Colon (tissue), 2 donors: ENCODE data around the gene PRKN.

ENCODE experiments used
- FAIRE-seq: peaks from 2 replicates; lab custom pipeline; 2012; peaks lifted over from hg19 to GRCh38; lab: Jason Lieb, UNC
- donor health status: control.
- donor health status: control.

PRKN gene

DNA sequence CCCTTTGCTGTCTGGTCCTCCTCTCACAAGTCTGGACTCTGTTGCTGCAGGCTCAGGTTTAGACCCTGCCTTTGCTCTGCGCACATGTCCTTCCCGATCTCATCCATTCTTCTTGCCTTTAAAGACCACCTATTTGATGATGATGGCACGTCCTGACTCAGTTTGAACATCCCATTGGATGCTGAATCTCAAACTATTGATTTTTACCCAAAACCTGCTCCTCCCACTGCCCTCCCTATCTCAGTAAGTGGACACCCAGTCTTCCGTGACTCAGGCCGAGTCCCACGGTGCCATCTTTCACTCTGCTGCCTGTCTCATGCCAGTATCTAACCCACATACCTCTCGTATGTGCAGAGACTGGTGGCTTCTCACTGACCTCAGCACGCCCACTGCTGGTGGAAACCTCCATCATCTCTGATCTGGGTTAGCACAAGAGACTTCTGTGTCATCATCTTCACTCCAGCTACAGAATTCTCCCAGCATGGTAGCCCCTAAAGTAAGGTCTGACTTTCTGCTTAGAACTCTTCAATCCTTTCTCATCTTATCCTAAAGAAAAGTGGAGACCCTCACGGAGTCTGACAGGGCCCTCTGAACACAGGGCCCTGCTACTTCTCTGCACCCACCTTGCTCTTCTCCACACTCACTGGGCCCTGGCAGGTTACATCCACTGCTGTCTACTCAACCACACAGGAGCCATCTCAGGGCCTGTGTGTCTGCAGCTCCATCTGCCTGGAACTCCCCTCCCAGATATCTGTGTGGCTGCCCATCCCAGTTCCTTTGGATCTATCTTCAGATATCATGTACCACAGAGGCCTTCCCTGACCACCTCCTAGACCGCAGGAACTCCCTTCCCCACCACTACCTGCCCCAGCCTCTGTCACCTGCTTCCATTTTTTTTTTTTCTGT, 1066.6 kb downstream of the PRKN start:
- FAIRE-seq: no peak

GRCh38 chr6:161658211-161658610, 1069.4 kb downstream of the PRKN start:
- no peak for FAIRE-seq

GRCh38 chr6:161654209-161654608, 1073.4 kb downstream of the PRKN start:
- FAIRE-seq: no peak

DNA sequence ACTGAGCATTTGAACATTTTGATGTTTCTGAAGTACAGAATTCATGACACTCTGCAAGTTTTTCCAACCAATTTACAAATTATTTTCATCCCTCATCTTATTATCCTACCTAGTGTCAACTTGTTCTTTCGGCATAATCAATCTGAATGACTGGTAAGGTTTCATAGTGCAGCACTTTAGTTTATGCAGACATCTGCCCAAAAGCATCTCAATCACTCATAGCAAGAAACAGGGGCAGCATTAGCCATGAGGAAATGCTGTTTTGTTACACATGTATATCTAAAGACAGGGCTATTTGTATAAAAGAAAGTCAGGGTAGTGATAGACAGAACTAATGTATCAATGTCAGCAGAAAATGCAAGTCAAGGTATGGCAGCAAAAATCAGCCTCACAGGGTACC, 1075.6 kb downstream of the PRKN start:
- no peak for FAIRE-seq

- FAIRE-seq: no peak
Measured at GRCh38 chr6:161649841-161650240, 1077.7 kb downstream of the PRKN start.

GRCh38 chr6:161649068-161649467, 1078.5 kb downstream of the PRKN start:
- no peak for FAIRE-seq

- FAIRE-seq: no peak
Measured at GRCh38 chr6:161647234-161647633, 1080.3 kb downstream of the PRKN start.

DNA sequence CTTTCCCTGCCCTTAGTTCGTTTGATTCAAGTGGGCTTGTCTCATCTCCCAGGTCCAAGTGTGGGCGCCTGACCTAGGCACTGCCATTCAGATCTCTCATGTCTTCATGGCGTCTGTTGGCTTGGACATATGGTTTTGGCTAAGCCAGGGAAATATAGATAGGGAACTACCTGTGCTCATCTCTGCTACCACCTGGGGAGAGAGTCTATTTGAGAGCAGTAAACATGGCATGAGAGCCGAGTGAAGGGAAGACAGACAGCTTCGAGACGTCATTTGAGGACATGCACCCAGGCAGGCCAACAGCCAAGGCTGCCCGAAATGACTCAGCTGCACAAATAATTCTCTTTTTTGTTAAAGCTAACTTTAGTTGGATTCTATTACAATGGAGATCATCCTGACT, 1083.0 kb downstream of the PRKN start:
- no peak for FAIRE-seq

DNA sequence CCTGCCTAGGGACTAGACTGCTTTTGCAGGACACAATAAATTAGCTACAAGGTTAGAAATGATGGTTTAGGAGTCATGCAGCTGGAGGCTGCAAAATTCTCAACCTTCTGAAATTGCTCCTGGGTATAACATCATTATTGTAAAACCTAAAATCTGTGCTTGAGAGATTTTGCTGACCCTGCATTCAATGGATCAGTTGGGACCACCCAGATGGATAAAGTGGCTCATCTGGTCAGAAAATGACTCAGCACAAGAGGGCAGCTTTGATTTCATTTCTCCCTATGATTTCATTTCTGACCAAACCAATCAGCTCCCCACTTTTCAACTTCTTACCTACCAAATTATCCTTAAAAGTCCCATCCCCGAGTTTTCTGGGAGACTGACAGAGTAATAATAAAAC, 1086.4 kb downstream of the PRKN start:
- FAIRE-seq: no peak

- no peak for FAIRE-seq
Measured at GRCh38 chr6:161639772-161640171, 1087.8 kb downstream of the PRKN start.

GRCh38 chr6:161637658-161638057, 1089.9 kb downstream of the PRKN start:
- FAIRE-seq: no peak

- no peak for FAIRE-seq
Measured at GRCh38 chr6:161636882-161637430, 1090.6 kb downstream of the PRKN start.

GRCh38 chr6:161635975-161636374, 1091.6 kb downstream of the PRKN start:
- FAIRE-seq: no peak

DNA sequence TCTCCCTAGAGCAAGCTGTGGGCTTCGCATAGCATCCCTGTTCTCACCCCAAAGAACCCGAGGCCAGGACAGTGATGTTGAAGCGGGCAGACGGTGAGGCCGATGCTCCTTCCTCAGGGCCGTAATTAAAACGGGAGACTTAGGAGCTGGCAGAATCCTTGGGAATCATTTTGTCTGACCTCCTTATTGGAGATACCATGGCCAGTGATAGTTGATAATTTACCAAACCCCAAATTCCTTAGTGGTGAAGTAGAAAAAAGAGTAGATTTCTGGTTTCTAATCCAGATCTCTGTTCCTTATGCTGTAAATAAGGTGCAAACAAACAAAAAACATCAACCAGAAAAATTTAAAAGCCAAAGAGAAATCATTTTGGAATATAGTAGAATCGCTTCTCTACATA, 1092.7 kb downstream of the PRKN start:
- no peak for FAIRE-seq

GRCh38 chr6:161631676-161632194, 1095.8 kb downstream of the PRKN start:
- FAIRE-seq: no peak

GRCh38 chr6:161630674-161631073, 1096.9 kb downstream of the PRKN start:
- FAIRE-seq: no peak

DNA sequence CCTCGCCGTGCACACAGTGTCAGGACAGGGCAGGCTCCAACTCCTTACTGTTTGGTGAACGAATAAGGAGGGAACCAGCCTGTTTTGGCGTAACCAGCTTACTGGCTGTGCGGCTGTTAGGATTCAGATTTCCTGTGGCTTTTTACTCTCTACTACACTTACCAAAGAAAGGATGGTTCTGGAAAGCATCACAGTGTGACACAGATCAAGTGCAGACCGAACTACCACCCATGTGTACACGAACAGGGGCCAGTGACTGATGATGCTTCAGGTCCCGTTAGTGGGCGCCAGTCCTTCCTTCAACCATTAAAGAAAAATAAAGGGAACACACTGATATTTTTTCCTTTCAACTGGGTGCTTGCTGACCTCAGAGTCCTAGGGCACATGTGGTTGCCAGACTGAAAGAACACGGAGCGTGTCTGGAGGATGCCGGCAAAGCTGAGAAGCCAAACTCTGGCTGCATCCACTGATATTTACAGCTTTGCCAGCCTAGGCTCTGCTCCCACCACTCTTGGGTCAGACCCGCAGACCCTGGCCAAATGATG, 1101.4 kb downstream of the PRKN start:
- FAIRE-seq: no peak

- no peak for FAIRE-seq
Measured at GRCh38 chr6:161624111-161624510, 1103.5 kb downstream of the PRKN start.

- no peak for FAIRE-seq
Measured at GRCh38 chr6:161622779-161623178, 1104.8 kb downstream of the PRKN start.

GRCh38 chr6:161618831-161619454, 1108.6 kb downstream of the PRKN start:
- FAIRE-seq: no peak

DNA sequence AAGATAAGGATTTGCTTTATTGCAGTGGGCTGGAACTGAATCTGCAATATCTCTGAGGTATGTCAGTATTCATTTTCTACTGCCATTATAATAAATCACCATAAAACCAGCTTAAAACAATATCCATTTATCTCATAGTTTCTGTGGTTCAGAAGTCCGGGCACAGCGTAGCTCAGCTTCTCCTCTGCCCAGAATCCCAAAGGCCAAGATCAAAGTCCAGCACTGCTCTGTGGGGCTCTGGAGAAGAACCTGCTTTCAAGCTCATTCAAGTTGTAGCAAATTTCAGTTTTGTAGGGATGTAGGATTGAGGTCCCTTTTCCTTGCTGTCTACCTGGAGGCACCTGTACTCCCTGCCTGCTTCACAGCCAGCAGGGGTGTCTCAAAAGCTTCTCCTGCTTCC, 1113.9 kb downstream of the PRKN start:
- no peak for FAIRE-seq

- FAIRE-seq: no peak
Measured at GRCh38 chr6:161608771-161609170, 1118.8 kb downstream of the PRKN start.
